NT2/D1 (cell line): ENCODE data around the gene SLX4IP.

Source experiments
- SUZ12 ChIP-seq: IDR thresholded peaks from 2 replicates; pipeline ENCODE4 v1.6.1; 2011; ENCODE audit not compliant: insufficient read length, insufficient read depth; ENCODE audit errors: extremely low read depth
- YY1 ChIP-seq: IDR thresholded peaks from 2 replicates; pipeline ENCODE4 v1.6.1; 2011; ENCODE audit not compliant: insufficient read length, insufficient read depth

DNA sequence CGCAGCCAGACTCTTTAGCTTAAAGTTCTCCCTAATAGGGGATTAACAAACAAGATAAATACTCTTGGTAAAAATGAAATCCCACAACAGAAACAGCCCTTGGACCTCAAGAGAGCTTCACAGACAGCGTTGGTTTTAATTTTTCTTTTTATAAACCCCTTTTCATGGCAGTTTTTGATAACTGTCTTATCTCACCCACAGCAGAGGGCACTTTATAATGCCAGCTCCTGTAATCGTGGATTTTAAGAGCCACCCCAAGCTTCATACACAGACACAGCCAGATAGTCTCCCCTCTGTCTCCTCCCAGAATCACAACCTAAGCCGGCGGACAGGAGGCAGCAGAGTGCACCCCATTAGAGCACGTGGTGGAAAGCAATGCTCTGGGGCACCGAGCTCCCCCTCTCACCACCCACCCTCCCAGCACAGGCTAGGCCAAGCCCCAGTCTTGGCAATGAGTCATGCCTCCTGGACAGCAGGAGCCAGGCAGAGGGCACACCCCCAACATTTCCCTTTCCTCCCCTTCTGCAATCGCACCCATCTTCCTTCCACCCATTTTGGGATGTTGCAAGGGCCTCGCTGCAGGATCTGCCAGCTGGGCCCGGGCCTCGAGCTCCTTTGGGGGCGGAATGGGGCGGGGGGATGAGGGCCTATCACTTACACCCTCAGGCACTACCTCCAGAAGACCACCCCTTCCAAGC is 236.3 kb downstream of the SLX4IP start:
- TF ChIP-seq YY1 (no peak), SUZ12 (no peak)
